Panc1 (cell line): ENCODE measurements around the gene TRIM45. TPM values are rescaled to one million over a fixed set of nuclear protein-coding genes. Genes with fewer than 3 reads are reported as not detected.

Experiments used
- ATAC-seq: fragments of 200-7000 bp; cut with Tn5 transposase; 2 replicates; pipeline ENCODE4 v1.9.1; 2020; ENCODE audit warnings: mild to moderate bottlenecking, moderate library complexity
- BruUV-seq: library from RNA; stranded (reverse); fragments of 400-500 nt; replicated peaks from 2 replicates; lab custom pipeline; 2021; lab: Mats Ljungman, UMichigan
- CTCF ChIA-PET: fragments of 300-600 bp; sonication (Branson Sonifier 250); formaldehyde crosslinking; loops from one replicate; lab custom pipeline; 2022; ENCODE audit warnings: antibody characterized with exemption; lab: Charles Lee
- POLR2A ChIA-PET: fragments of 300-600 bp; sonication (Branson Sonifier 250); formaldehyde crosslinking; loops from one replicate; lab custom pipeline; 2022; ENCODE audit warnings: antibody characterized with exemption; lab: Charles Lee
- DNase-seq: peaks from one replicate; pipeline ENCODE4 v3.0.0-alpha.2; 2010; ENCODE audit warnings: low read depth, low spot score
- H3K27ac ChIP-seq: 2 replicates; pipeline ENCODE4 v1.5.1; 2011; ENCODE audit warnings: mild to moderate bottlenecking, low read length, inconsistent platforms
- H3K27me3 ChIP-seq: fragments of 200-500 bp; sonication (Bioruptor generic); 2 replicates; pipeline ENCODE4 v1.6.0; 2014; ENCODE audit warnings: low read length, inconsistent platforms; ENCODE audit not compliant: control insufficient read depth, insufficient read depth
- H3K36me3 ChIP-seq: fragments of 200-500 bp; sonication (Bioruptor generic); 2 replicates; pipeline ENCODE4 v1.5.1; 2014; ENCODE audit warnings: inconsistent platforms, mild to moderate bottlenecking, low read length, moderate library complexity; ENCODE audit not compliant: control insufficient read depth, insufficient read depth
- H3K4me1 ChIP-seq: 2 replicates; pipeline ENCODE4 v1.5.1; 2011; ENCODE audit warnings: inconsistent platforms, mild to moderate bottlenecking, low read length, moderate library complexity; ENCODE audit not compliant: control insufficient read depth, insufficient read depth
- H3K4me3 ChIP-seq, 2 experiments: 2 replicates each; pipeline ENCODE4 v1.5.1; 2011 to 2012; ENCODE audit warnings: low read depth in 2 of 2, low read length in 2 of 2, mild to moderate bottlenecking in 2 of 2, inconsistent platforms in 1 of 2, moderate library complexity in 1 of 2
- H3K9me3 ChIP-seq: fragments of 200-500 bp; sonication (Bioruptor generic); 2 replicates; pipeline ENCODE4 v1.5.1; 2014; ENCODE audit warnings: low read depth, mild to moderate bottlenecking, inconsistent platforms, low read length, moderate library complexity; ENCODE audit not compliant: control insufficient read depth, insufficient read depth
- CTCF ChIP-seq: fragments of 450-650 bp; IDR thresholded peaks from 2 replicates; pipeline ENCODE4 v1.5.1; 2017; ENCODE audit warnings: mild to moderate bottlenecking
- POLR2AphosphoS5 ChIP-seq: IDR thresholded peaks from 2 replicates; pipeline ENCODE4 v1.6.1; 2012; ENCODE audit warnings: mild to moderate bottlenecking, low read depth, low read length, moderate library complexity
- REST ChIP-seq, 2 experiments: IDR thresholded peaks; 2 replicates each; pipeline ENCODE4 v1.6.1; 2011 to 2012; ENCODE audit warnings: low read depth in 2 of 2, control low read depth in 1 of 2, low read length in 1 of 2, mild to moderate bottlenecking in 1 of 2, moderate library complexity in 1 of 2; ENCODE audit not compliant: insufficient read depth in 1 of 2
- SIN3A ChIP-seq: IDR thresholded peaks from 2 replicates; pipeline ENCODE4 v1.6.1; 2012; ENCODE audit warnings: low read depth, mild to moderate bottlenecking, low read length, moderate library complexity, borderline replicate concordance; ENCODE audit not compliant: insufficient read depth
- TCF7L2 ChIP-seq: IDR thresholded peaks from 2 replicates; pipeline ENCODE4 v1.6.1; 2011; ENCODE audit warnings: mild to moderate bottlenecking, low read depth, low read length, inconsistent platforms
- in situ Hi-C: cut with HindIII; loops from 2 replicates; pipeline ENCODE4 v1.10.0; 2016; ENCODE audit warnings: low sequenced_read_pairs, low pct_unique_long_range_greater_than_20kb
- intact Hi-C: fragments of 100-400 bp; cut with micrococcal nuclease; formaldehyde crosslinking; loops from one replicate; pipeline ENCODE4 v1.10.0; 2022; ENCODE audit not compliant: unreplicated experiment
- total RNA-seq: library from RNA; stranded (reverse); gene quantifications from one replicate; pipeline ENCODE4 v1.2.1, GENCODE V29; 2021; ENCODE audit not compliant: unreplicated experiment

TRIM45 gene
- total RNA-seq, 1 experiment from 2014 or later = 4.7 TPM

GRCh38 chr1:117084231-117084630 lies 37.3 kb downstream of the TRIM45 start:
- Histone ChIP-seq H3K4me1 (no peaks in the 10 kb centered on the region), H3K4me3 (no peak overlapping the region), H3K27me3 (no peaks in the 10 kb centered on the region), H3K27ac (no peak overlapping the region), H3K36me3 (peaks cover 2% of the 10 kb centered on the region; the same call in 1 of the 2 replicates), H3K9me3 (no peaks in the 10 kb centered on the region)
- BruUV-seq = no TSS peak
- intact Hi-C loops (no loop called here), in situ Hi-C loops (no loop called here)
- TF ChIP-seq TCF7L2 = no peak
- no peak for TF ChIP-seq POLR2AphosphoS5
- no peak for TF ChIP-seq CTCF
- no peak for TF ChIP-seq REST (IDR thresholded peaks at IDR 0.05; ENCODE audit: insufficient read depth in 1 of 2, low read depth in 2 of 2, low read length in 1 of 2)
- no peak for TF ChIP-seq SIN3A
- no peak for DNase-seq
- ChIA-PET CTCF (no interaction called here), POLR2A (no interaction called here)
- no peak for ATAC-seq

GRCh38 chr1:117079737-117080136 lies 41.8 kb downstream of the TRIM45 start:
- ChIA-PET POLR2A (no interaction called here), CTCF (no interaction called here)
- in situ Hi-C loops (no loop called here), intact Hi-C loops (no loop called here)
- TF ChIP-seq SIN3A (no peak), POLR2AphosphoS5 (no peak), CTCF (no peak), TCF7L2 (no peak), REST (IDR thresholded peaks at IDR 0.05; ENCODE audit: insufficient read depth in 1 of 2, low read depth in 2 of 2, low read length in 1 of 2) (no peak)
- ATAC-seq = no peak
- Histone ChIP-seq H3K36me3 (peaks cover 3% of the 10 kb centered on the region; the same call in 1 of the 2 replicates), H3K4me1 (no peaks in the 10 kb centered on the region), H3K9me3 (no peaks in the 10 kb centered on the region), H3K27me3 (no peaks in the 10 kb centered on the region), H3K27ac (no peak overlapping the region), H3K4me3 (no peak overlapping the region)
- DNase-seq = no peak
- BruUV-seq = no TSS peak
